Spleen (tissue), 7 donors: ENCODE data around the gene GAS6.

ENCODE experiments used
- CTCF ChIP-seq, 11 experiments: fragments of 200-600 bp in 7 of 11; fragments of 450-650 bp in 4 of 11; sonication (generic) in 4 of 11; IDR thresholded peaks in 8 of 11; conservative IDR thresholded peaks in 3 of 11; 1 replicate in 7 of 11; 2 replicates in 4 of 11; pipeline versions ENCODE4 v1.4.0 to v1.8.0; 2016 to 2021; ENCODE audit warnings: antibody characterized with exemption in 11 of 11, inconsistent platforms in 4 of 11, mild to moderate bottlenecking in 1 of 11
- POLR2A ChIP-seq, 3 donors: fragments of 450-650 bp; IDR thresholded peaks; one replicate each; pipeline ENCODE4 v1.5.1; 2017; ENCODE audit warnings: antibody characterized with exemption in 3 of 3, mild to moderate bottlenecking in 1 of 3
- POLR2AphosphoS5 ChIP-seq, 3 donors: sonication (generic); formaldehyde crosslinking; IDR thresholded peaks; one replicate each; pipeline ENCODE4 v1.5.1; 2017; ENCODE audit warnings: antibody characterized with exemption in 3 of 3
- donor health status: DM: no; HTN: no; CAD: no; lungs with moderate emphysema.
- donor health status: DM: no; HTN: no; CAD: no.
- donor health status: DM: no; HTN: no; CAD: no.

DNA sequence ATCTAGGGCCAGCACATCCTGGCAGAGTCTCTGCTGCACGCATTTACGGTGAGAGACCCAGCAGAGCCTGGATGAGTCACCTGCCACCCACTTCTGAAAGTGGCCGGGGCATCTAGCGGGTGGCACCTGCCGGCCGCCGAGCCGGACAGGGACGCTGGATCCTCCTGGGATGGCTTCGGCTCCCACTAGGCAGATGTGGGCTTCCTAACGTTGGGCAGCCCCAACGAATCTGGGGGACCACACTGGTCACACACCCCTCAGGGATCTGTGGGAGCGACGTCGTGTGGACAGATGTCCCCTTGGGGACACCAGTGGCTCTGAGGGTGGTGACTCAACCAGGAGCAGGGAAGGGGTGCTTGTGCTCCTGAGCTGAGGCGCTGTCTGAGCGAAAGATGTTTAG is 72.7 kb downstream of the GAS6 start:
- TF ChIP-seq POLR2AphosphoS5 (IDR thresholded peaks at IDR 0.05) (no peak), CTCF (IDR thresholded peaks at IDR 0.05 in 8 of 11, conservative IDR thresholded peaks at IDR 0.05 in 3 of 11) (no peak), POLR2A (IDR thresholded peaks at IDR 0.05) (no peak)
